ENCODE data around the gene MAMLD1. TPM values are rescaled to one million over a fixed set of nuclear protein-coding genes. Genes with fewer than 3 reads are reported as not detected.

MAMLD1 gene
- total RNA-seq, 2 donors from 2014 or later, result 0.56 to 3.3 TPM

DNA sequence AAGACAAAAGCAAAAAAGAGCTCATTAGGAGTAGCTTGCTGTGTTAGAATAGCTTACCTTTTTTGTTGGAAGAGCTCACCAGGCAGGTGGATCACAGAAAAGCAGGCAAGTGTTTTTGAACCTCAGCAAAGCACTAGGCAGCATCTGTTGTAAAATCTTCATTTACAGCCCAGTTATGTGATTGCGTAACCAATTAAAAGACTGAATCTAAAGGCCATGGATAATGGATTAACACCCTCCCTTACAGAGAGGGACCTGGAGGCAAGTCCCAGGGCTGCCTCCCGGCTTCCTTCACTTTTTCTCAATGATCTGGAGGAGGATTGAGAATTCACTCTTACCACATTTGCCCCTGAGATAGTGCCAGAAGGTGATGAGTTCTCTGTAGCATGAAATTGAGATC is 51.1 kb downstream of the MAMLD1 start:
- H3K27me3 ChIP-seq, result no peaks in the 10 kb centered on the region
- TF ChIP-seq, protein P1, sequence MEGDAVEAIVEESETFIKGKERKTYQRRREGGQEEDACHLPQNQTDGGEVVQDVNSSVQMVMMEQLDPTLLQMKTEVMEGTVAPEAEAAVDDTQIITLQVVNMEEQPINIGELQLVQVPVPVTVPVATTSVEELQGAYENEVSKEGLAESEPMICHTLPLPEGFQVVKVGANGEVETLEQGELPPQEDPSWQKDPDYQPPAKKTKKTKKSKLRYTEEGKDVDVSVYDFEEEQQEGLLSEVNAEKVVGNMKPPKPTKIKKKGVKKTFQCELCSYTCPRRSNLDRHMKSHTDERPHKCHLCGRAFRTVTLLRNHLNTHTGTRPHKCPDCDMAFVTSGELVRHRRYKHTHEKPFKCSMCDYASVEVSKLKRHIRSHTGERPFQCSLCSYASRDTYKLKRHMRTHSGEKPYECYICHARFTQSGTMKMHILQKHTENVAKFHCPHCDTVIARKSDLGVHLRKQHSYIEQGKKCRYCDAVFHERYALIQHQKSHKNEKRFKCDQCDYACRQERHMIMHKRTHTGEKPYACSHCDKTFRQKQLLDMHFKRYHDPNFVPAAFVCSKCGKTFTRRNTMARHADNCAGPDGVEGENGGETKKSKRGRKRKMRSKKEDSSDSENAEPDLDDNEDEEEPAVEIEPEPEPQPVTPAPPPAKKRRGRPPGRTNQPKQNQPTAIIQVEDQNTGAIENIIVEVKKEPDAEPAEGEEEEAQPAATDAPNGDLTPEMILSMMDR (IDR thresholded peaks at IDR 0.05), result no peak
- no peak overlapping the region for H3K27ac ChIP-seq
- DNase-seq (ENCODE audit: low spot score), result no peak
- no peaks in the 10 kb centered on the region for H3K4me1 ChIP-seq
- H3K36me3 ChIP-seq, result no peaks in the 10 kb centered on the region
- H3K4me3 ChIP-seq, result no peak overlapping the region
- no peaks in the 10 kb centered on the region for H3K9me3 ChIP-seq

DNA sequence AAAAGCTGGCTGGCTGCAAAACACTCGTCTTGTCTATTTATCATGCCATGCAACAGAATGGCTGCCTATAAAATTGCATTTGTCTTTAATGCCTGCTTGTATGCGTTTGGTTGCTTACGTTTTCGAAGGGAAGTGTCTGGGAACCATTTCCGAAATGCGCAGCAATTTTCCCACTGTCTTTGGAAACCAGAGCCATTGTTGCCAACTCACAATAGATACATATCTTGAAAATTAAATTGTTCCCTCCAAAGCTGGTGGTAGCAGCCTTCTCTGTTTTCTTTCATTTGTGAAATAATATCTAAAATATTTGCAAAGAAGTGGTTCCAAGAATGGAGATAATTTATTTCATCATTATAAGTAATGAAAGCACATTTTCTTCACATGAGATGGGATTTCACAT is 53.4 kb downstream of the MAMLD1 start:
- H3K36me3 ChIP-seq, result no peaks in the 10 kb centered on the region
- no peaks in the 10 kb centered on the region for H3K27me3 ChIP-seq
- TF ChIP-seq, protein P1 (IDR thresholded peaks at IDR 0.05), result no peak
- H3K9me3 ChIP-seq, result no peaks in the 10 kb centered on the region
- DNase-seq (ENCODE audit: low spot score), result no peak
- peaks cover 0 to 1% of the 10 kb centered on the region in 2 donors for H3K4me1 ChIP-seq
- H3K27ac ChIP-seq, result no peak overlapping the region
- no peak overlapping the region for H3K4me3 ChIP-seq

DNA sequence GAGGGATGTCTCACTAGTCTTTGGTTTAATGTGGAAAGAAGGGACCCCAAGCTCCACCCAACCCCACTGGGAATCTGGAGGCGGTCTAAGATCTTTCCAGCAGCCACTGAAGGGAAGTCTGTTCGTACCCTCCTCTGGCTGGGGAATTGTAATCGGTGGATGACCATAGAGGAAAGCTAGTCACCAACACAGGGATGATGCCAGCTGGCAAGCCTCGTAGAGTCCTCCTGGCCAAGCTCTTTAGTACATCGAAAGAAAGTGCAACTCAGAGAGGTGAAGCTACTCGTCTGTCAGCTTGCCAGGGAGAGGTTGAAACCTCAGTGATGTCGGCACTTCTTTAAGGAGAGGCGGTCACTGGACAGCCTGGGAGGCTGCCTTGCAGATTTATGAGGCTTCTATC is 58.7 kb downstream of the MAMLD1 start:
- DNase-seq (ENCODE audit: low spot score), result no peak
- Histone ChIP-seq H3K36me3 (no peaks in the 10 kb centered on the region), H3K4me3 (no peak overlapping the region), H3K27ac (no peak overlapping the region), H3K9me3 (no peaks in the 10 kb centered on the region), H3K4me1 (peaks cover 0 to 9% of the 10 kb centered on the region in 2 donors), H3K27me3 (no peaks in the 10 kb centered on the region)
- TF ChIP-seq, protein P1 (IDR thresholded peaks at IDR 0.05), result no peak

- H3K27me3 ChIP-seq, result no peaks in the 10 kb centered on the region
- TF ChIP-seq, protein P1 (IDR thresholded peaks at IDR 0.05), result no peak
Measured at GRCh38 chrX:150429594-150429993, 66.5 kb downstream of the MAMLD1 start.

GRCh38 chrX:150436195-150436594 is 73.1 kb downstream of the MAMLD1 start:
- no peaks in the 10 kb centered on the region for H3K4me1 ChIP-seq
- no peaks in the 10 kb centered on the region for H3K36me3 ChIP-seq
- TF ChIP-seq, protein P1 (IDR thresholded peaks at IDR 0.05), result no peak
- H3K4me3 ChIP-seq, result no peak overlapping the region
- no peak overlapping the region for H3K27ac ChIP-seq
- no peaks in the 10 kb centered on the region for H3K9me3 ChIP-seq
- DNase-seq (ENCODE audit: low spot score), result no peak
- no peaks in the 10 kb centered on the region for H3K27me3 ChIP-seq

More at GRCh38 chrX:150429594-150429993, 66.5 kb downstream of the MAMLD1 start:
- no peaks in the 10 kb centered on the region for H3K4me1 ChIP-seq
- DNase-seq (ENCODE audit: low spot score), result no peak
- H3K9me3 ChIP-seq, result peaks cover 0 to 5% of the 10 kb centered on the region in 2 donors
- no peak overlapping the region for H3K27ac ChIP-seq
- no peaks in the 10 kb centered on the region for H3K36me3 ChIP-seq
- H3K4me3 ChIP-seq, result no peak overlapping the region

GRCh38 chrX:150438165-150438564 is 75.0 kb downstream of the MAMLD1 start:
- Histone ChIP-seq H3K27ac (no peak overlapping the region), H3K4me1 (no peaks in the 10 kb centered on the region), H3K9me3 (no peaks in the 10 kb centered on the region), H3K36me3 (no peaks in the 10 kb centered on the region), H3K27me3 (no peaks in the 10 kb centered on the region), H3K4me3 (no peak overlapping the region)
- TF ChIP-seq, protein P1 (IDR thresholded peaks at IDR 0.05), result no peak
- DNase-seq (ENCODE audit: low spot score), result no peak
